Skeletal muscle satellite cell (primary cell): ENCODE data around the gene TFCP2.

Experiments used
- H3K27me3 ChIP-seq: 2 replicates; pipeline ENCODE4 v1.7.0; 2013; ENCODE audit warnings: low read length; ENCODE audit not compliant: control insufficient read depth, insufficient read depth
- H3K36me3 ChIP-seq: 2 replicates; pipeline ENCODE4 v1.7.0; 2013; ENCODE audit warnings: mild to moderate bottlenecking, control low read depth, low read length; ENCODE audit not compliant: insufficient read depth
- H3K4me1 ChIP-seq: 2 replicates; pipeline ENCODE4 v1.7.0; 2013; ENCODE audit warnings: low read length; ENCODE audit not compliant: control insufficient read depth, insufficient read depth
- H3K4me2 ChIP-seq: 2 replicates; pipeline ENCODE4 v1.7.0; 2013; ENCODE audit warnings: mild to moderate bottlenecking, low read length
- H3K4me3 ChIP-seq: 2 replicates; pipeline ENCODE4 v1.7.0; 2013; ENCODE audit warnings: low read length
- H3K9ac ChIP-seq: 2 replicates; pipeline ENCODE4 v1.7.0; 2013; ENCODE audit warnings: mild to moderate bottlenecking, low read depth, low read length, moderate library complexity
- H3K9me3 ChIP-seq: replicated peaks from 2 replicates; pipeline ENCODE4 v1.7.0; 2013; ENCODE audit warnings: mild to moderate bottlenecking, control low read depth, low read length

TFCP2 gene

DNA sequence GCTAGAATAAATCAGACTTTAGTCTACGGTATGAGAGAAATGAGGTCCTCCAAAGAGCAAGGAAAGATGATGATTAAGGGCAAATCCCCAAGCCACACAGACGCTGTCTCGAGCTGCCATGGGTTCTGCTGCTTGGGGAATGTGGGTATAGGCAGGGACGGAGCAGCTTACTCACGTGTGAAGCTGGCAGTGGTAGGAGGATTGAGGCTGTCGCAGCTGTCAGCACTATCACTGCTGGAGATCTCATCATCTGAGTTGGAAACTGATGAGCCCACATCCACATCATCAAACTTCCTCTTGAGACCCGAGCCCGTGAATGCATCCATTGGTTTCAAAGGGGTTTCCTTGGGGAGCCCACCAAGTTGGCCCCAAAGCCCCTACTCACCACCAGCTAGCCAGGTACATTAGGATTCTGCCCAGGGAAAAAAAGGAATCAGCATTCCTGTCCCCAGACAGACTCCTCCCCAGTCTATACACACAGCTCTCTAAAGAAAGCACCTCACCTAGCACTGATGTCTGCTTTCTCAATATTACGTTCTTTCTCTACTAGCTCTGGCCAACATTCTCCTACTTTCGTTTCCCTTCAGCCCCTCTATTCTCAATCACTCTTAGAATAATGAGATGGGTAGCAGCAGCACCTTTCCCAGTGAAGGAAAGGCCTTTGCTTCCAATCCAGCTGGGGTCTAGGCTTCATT lies 96.6 kb downstream of the TFCP2 start:
- H3K4me3 ChIP-seq = peak overlapping the region; percentile 26
- H3K36me3 ChIP-seq = peaks cover 22% of the 10 kb centered on the region
- H3K9ac ChIP-seq = peak overlapping the region; percentile 37
- H3K27me3 ChIP-seq = no peaks in the 10 kb centered on the region
- peak overlapping the region; percentile 22 for H3K4me2 ChIP-seq
- no peaks in the 10 kb centered on the region for H3K9me3 ChIP-seq
- peaks cover 32% of the 10 kb centered on the region for H3K4me1 ChIP-seq

DNA sequence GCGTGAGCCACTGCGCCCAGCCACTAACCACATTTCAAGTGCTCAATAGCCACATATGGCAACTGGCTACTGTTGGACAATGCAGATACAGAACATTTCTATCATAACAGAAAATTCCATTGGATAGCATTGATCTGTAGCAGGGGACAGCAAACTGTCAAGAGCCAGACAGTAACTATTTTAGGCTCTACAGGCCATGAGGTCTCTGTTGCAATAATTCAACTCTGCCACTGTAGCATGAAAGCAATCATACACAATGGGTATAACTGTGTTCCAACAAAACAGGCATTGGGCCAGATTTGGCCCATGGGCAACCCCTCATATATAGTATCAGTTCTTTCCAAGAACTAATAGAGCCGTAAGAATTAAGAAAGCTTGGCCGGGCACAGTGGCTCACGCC lies 97.5 kb downstream of the TFCP2 start:
- H3K27me3 ChIP-seq = no peaks in the 10 kb centered on the region
- H3K4me2 ChIP-seq = no peak overlapping the region
- peaks cover 32% of the 10 kb centered on the region for H3K36me3 ChIP-seq
- no peaks in the 10 kb centered on the region for H3K9me3 ChIP-seq
- H3K9ac ChIP-seq = no peak overlapping the region
- H3K4me1 ChIP-seq = peaks cover 29% of the 10 kb centered on the region
- H3K4me3 ChIP-seq = no peak overlapping the region

DNA sequence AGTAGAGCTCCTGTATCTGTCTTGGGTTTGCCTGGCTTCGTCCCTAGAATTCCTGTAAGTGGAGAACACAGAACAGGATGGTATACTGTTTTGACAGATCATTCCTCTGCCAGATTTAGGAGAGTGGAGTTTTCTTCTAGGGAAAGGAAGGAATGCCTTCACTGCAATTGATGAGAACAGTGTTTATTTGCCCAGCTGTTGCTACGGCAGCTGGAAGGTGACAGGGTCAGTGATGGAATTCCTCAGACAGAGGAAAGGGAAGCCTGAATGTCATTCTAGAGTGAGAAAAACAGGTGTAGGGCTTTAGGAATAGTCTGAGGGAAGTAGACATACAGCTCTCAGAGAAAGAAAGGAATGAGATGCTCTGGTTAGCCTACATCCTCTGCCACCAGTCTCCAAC lies 101.3 kb downstream of the TFCP2 start:
- no peaks in the 10 kb centered on the region for H3K9me3 ChIP-seq
- no peak overlapping the region for H3K4me2 ChIP-seq
- H3K36me3 ChIP-seq = peaks cover 58% of the 10 kb centered on the region
- peaks cover 19% of the 10 kb centered on the region for H3K4me1 ChIP-seq
- no peak overlapping the region for H3K4me3 ChIP-seq
- no peak overlapping the region for H3K9ac ChIP-seq
- H3K27me3 ChIP-seq = no peaks in the 10 kb centered on the region

DNA sequence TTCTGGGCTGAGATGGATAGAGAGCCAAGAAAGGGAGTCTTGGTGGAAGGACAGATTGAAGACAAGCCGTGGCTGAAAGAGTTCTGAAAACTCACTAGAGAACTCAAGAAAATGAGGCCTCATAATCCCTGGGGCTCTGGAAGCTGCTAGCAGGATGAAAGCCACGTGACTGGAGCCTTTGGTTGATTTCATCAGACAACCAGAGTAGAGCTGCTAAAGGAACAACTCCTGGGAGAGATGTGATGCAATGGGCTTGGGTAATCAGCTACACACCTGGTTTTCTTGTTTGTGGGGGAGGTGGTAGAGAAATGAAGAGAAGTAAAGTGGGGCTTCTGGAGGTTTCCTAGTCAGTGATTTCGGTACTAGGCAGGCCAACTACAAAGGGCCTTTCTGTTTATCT lies 102.9 kb downstream of the TFCP2 start:
- peaks cover 69% of the 10 kb centered on the region for H3K36me3 ChIP-seq
- no peak overlapping the region for H3K9ac ChIP-seq
- H3K4me1 ChIP-seq = peaks cover 7% of the 10 kb centered on the region

DNA sequence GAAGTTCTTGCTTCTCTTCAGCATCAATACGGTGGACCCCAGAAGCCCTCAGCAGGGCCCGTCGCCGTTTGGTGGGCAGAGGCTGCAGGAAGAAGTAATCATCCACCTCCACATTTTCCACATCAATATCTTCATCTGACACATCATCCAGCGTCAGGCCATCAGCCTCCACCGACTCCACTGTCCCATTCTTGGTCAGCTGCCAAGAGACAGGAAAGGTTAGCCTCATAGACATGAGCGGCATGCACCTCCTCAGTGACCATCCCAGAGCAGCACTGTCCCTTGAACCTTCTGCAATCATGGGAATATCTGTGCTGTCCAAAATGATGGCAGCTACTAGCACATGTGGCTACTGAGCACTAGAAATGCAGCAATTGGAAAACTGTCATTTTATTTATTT lies 105.2 kb downstream of the TFCP2 start:
- Histone ChIP-seq H3K9me3 (no peaks in the 10 kb centered on the region), H3K9ac (no peak overlapping the region), H3K4me3 (no peak overlapping the region), H3K36me3 (peaks cover 80% of the 10 kb centered on the region), H3K4me1 (peaks cover 7% of the 10 kb centered on the region), H3K27me3 (no peaks in the 10 kb centered on the region), H3K4me2 (no peak overlapping the region)

More for the DNA sequence above, 102.9 kb downstream of the TFCP2 start:
- Histone ChIP-seq H3K9me3 (no peaks in the 10 kb centered on the region), H3K4me3 (no peak overlapping the region), H3K27me3 (no peaks in the 10 kb centered on the region), H3K4me2 (no peak overlapping the region)

DNA sequence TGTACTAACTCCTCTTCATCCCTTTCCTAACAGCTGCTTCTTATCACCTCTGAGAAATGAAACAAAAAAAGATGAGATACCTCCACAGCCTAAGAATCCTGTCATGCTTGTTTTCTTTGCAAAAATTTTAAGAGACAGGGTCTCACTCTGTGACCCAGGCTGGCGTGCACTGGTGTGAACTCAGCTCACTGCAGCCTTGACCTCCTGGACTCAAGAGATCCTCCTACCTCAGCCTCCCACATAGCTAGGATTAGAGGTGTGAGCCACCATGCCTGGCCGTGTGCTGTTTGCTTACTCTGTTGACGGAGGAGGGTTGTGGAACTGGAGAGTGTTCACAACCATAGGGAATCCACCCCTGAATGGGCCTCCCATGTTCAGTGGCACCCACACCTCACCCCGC lies 105.7 kb downstream of the TFCP2 start:
- Histone ChIP-seq H3K4me1 (peaks cover 7% of the 10 kb centered on the region), H3K9ac (no peak overlapping the region), H3K4me3 (no peak overlapping the region), H3K36me3 (peaks cover 81% of the 10 kb centered on the region), H3K4me2 (no peak overlapping the region), H3K27me3 (no peaks in the 10 kb centered on the region), H3K9me3 (no peaks in the 10 kb centered on the region)

DNA sequence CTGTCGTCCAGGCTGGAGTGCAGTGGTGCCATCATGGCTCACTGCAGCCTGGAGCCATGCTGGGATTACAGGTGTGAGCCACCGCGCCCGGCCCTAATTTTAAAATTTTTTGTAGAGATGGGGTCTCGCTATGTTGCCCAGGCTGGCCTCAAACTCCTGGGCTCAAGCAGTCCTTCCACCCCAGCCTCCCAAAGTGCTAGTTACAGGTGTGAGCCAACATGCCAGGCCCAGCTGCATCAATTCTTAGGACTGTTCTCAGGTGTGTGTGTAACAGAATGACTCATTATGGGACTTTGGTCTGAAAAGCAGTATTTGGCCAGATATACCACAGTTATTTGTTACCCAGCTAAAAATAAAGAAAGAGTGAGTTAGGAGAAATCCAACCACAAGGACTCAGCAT lies 107.4 kb downstream of the TFCP2 start:
- Histone ChIP-seq H3K4me2 (no peak overlapping the region), H3K4me3 (no peak overlapping the region), H3K36me3 (peaks cover 85% of the 10 kb centered on the region), H3K9ac (no peak overlapping the region), H3K4me1 (no peaks in the 10 kb centered on the region), H3K27me3 (no peaks in the 10 kb centered on the region), H3K9me3 (no peaks in the 10 kb centered on the region)

DNA sequence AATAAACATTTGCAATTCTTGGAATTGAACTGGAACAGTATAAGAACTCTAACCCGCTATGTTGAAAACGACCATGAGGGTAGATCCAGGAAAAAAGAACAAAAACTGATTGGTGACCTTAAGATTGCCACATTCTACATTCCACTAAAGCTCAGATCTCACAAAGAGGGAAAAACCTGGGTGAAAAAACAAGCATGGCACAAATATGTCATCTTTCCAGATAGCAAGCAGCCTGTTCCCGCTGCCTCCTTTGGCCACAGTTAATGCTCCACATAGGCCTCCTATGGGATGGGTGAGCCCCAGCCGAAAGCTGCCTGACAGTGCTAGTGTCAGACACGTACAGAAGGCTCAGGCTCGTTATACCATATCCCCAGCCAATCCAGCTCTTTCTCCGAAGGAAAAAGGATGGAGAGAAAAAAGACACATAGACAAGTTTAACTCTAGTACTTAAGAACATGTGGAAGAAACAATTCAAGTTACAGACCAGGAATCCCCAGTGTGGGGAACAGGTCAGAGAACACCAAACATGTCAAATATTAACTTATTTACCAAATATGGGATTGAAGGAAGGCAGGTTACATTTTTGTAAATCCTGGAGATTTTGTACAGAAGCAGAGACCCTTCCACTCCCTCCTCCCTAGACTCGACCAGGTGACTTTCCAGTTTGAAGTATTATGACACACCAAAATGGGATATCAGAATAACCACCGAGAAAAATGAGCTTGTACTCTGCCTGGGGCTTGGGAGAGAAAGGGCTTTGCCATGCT lies 110.1 kb downstream of the TFCP2 start:
- no peak overlapping the region for H3K4me2 ChIP-seq
- H3K9me3 ChIP-seq = no peaks in the 10 kb centered on the region
- no peaks in the 10 kb centered on the region for H3K4me1 ChIP-seq
- H3K36me3 ChIP-seq = peaks cover 87% of the 10 kb centered on the region
- H3K27me3 ChIP-seq = no peaks in the 10 kb centered on the region
- H3K4me3 ChIP-seq = no peak overlapping the region
- no peak overlapping the region for H3K9ac ChIP-seq

DNA sequence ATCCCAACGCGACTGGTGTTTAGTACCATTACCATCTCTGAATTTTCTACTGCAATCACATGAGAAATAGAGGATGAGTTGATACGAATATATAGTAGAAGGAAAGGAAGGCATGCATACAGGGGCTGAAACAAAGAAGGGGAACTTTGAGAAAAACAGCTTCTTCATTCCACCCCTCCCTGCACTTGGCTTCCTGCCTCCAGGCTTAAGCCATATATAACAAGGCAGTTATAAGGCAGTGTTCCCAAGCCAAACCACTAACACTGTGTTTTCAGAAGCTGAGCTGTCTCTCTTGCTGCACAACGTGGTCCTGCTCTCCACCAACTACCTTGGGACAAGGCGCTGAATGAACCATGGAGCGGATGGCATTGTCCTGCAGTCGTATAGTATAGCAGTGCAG lies 113.8 kb downstream of the TFCP2 start:
- Histone ChIP-seq H3K4me2 (no peak overlapping the region), H3K9ac (no peak overlapping the region), H3K9me3 (no peaks in the 10 kb centered on the region), H3K4me3 (no peak overlapping the region), H3K36me3 (peaks cover 67% of the 10 kb centered on the region), H3K4me1 (no peaks in the 10 kb centered on the region), H3K27me3 (no peaks in the 10 kb centered on the region)

DNA sequence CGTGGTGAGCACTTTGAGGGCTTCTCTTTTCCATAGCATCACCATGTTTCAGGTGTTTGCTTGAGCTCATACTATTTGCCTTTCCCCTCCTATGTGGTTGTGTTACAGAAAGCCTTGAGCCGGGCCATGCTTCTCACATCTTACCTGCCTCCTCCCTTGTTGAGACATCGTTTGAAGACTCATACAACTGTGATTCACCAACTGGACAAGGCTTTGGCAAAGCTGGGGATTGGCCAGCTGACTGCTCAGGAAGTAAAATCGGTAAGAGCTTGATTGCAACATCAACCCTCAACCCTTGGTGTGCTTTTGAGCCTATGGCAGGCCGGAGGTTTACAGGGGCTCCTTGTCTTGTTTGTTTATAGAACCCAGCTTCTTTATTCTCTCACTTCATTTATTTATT lies 116.7 kb downstream of the TFCP2 start:
- H3K36me3 ChIP-seq = peaks cover 49% of the 10 kb centered on the region
- H3K4me2 ChIP-seq = no peak overlapping the region
- no peak overlapping the region for H3K4me3 ChIP-seq
- no peaks in the 10 kb centered on the region for H3K27me3 ChIP-seq
- no peak overlapping the region for H3K9ac ChIP-seq
- H3K9me3 ChIP-seq = no peaks in the 10 kb centered on the region
- no peaks in the 10 kb centered on the region for H3K4me1 ChIP-seq

DNA sequence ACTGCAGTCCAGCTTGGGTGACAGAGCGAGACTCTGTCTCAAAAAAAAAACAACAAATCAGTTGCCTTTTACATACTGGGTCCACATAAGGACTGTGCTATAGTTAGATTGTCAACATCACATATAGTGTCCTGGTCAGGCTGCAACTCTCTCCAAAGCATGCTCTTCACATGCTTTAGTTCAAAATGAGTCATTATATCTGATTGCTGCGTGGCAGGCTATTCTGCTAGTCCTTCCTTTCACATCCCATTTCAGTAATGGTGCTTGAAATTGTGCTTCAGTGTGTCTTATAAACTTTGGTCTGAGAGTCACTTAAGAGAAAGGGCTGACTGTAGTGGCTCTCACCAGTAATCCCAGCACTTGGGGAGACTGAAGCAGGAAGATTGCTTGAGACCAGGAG lies 117.9 kb downstream of the TFCP2 start:
- no peak overlapping the region for H3K4me2 ChIP-seq
- H3K9me3 ChIP-seq = no peaks in the 10 kb centered on the region
- peaks cover 41% of the 10 kb centered on the region for H3K36me3 ChIP-seq
- H3K27me3 ChIP-seq = no peaks in the 10 kb centered on the region
- no peak overlapping the region for H3K9ac ChIP-seq
- no peaks in the 10 kb centered on the region for H3K4me1 ChIP-seq
- no peak overlapping the region for H3K4me3 ChIP-seq

DNA sequence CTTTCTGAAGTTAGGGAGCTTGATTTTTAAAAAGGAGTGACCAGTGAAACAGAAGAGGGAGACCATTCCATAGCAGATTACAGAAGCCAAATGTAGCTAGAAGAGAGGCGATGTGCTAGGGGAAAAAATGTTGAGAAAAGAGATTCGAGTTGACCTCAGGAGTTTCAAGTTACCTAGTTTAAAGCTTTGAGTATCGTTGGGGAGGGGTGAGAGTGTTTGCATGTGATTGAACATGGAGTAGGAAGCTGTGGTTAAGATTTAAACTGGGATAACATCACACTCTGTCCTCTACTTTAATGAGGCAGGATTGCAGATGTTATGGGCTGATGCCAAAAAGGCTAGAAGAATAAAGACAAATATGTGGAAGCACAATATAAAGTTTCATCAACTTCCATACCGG lies 121.1 kb downstream of the TFCP2 start:
- H3K36me3 ChIP-seq = peaks cover 20% of the 10 kb centered on the region

More for the DNA sequence above, 121.1 kb downstream of the TFCP2 start:
- Histone ChIP-seq H3K9ac (no peak overlapping the region), H3K4me2 (no peak overlapping the region), H3K4me1 (peaks cover 12% of the 10 kb centered on the region), H3K4me3 (no peak overlapping the region), H3K27me3 (no peaks in the 10 kb centered on the region), H3K9me3 (no peaks in the 10 kb centered on the region)
